Measurements from ENCODE around the gene NT5C1A. TPM values are rescaled to one million over a fixed set of nuclear protein-coding genes. Genes with fewer than 3 reads are reported as not detected.

The NT5C1A gene
- total RNA-seq, 2 donors from 2014 or later, result 0.91 TPM; not detected in 1

GRCh38 chr1:39690794-39691382 is 19.0 kb upstream of the NT5C1A start:
- 13% methylated on average over 28 of the region's 28 CpGs for WGBS
- no peak for TF ChIP-seq POLR2A (IDR thresholded peaks at IDR 0.05)
- TF ChIP-seq, protein P1, sequence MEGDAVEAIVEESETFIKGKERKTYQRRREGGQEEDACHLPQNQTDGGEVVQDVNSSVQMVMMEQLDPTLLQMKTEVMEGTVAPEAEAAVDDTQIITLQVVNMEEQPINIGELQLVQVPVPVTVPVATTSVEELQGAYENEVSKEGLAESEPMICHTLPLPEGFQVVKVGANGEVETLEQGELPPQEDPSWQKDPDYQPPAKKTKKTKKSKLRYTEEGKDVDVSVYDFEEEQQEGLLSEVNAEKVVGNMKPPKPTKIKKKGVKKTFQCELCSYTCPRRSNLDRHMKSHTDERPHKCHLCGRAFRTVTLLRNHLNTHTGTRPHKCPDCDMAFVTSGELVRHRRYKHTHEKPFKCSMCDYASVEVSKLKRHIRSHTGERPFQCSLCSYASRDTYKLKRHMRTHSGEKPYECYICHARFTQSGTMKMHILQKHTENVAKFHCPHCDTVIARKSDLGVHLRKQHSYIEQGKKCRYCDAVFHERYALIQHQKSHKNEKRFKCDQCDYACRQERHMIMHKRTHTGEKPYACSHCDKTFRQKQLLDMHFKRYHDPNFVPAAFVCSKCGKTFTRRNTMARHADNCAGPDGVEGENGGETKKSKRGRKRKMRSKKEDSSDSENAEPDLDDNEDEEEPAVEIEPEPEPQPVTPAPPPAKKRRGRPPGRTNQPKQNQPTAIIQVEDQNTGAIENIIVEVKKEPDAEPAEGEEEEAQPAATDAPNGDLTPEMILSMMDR (IDR thresholded peaks at IDR 0.05), result no peak
- TF ChIP-seq POLR2AphosphoS5 (IDR thresholded peaks at IDR 0.05), result no peak

DNA sequence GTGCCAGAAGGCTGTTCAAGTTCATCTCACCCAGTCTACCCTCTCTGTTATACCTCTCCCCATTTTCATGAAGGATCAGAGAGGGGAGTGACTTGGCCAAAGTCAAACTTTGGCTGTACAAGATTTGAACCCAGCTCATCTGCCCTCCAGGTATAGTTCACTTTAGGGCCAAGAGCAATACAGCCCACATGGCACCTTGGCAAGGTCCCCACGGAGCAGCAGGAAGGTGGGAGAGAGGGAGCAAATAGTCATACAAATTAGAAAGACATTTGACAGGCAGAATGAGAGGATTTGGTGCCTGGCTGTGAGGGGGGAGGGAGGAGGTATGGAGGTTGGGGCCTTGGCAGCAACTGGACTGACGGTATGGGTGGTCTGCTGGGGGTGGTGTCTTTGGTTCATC is 18.3 kb upstream of the NT5C1A start:
- no peak for DNase-seq (ENCODE audit: low spot score)
- Histone ChIP-seq H3K4me3 (no peak overlapping the region), H3K36me3 (no peaks in the 10 kb centered on the region), H3K27ac (no peak overlapping the region), H3K27me3 (replicated peaks; ENCODE audit: insufficient read depth) (no peaks in the 10 kb centered on the region), H3K4me1 (replicated peaks) (no peaks in the 10 kb centered on the region), H3K9me3 (no peaks in the 10 kb centered on the region)
- WGBS, result 36% methylated on average over 2 of the region's 2 CpGs
- TF ChIP-seq POLR2AphosphoS5 (IDR thresholded peaks at IDR 0.05) (no peak), POLR2A (IDR thresholded peaks at IDR 0.05) (no peak)
- TF ChIP-seq, protein P1 (IDR thresholded peaks at IDR 0.05), result no peak
- intact Hi-C loops (cut with DNase I), result no loop called here

More at GRCh38 chr1:39690794-39691382, 19.0 kb upstream of the NT5C1A start:
- Histone ChIP-seq H3K4me1 (replicated peaks) (no peaks in the 10 kb centered on the region), H3K27me3 (replicated peaks; ENCODE audit: insufficient read depth) (no peaks in the 10 kb centered on the region), H3K36me3 (no peaks in the 10 kb centered on the region), H3K4me3 (peak overlapping the region in 1 of 2 donors; percentile 23), H3K9me3 (no peaks in the 10 kb centered on the region), H3K27ac (no peak overlapping the region)
- no peak for DNase-seq (ENCODE audit: low spot score)
- intact Hi-C loops (cut with DNase I), result no loop called here

DNA sequence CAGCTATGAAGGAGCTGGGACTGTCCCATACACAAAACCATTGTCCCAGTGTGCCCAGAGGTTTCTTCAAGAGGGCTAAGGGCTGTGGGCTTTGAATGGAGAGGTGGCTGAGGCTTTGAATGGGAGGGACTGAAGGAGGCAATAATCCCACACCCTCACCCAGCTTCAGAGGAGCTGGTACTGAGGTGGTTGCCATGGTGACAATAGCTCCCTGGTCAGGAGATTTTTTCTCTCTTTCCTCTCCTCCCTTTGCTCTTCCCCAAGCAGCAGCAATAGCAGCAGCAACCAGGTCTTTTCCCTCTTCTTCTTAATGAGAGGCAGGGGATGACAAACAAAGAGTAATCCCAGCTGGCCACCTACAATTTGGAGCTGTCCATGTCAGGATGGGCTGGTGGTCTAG is 17.7 kb upstream of the NT5C1A start:
- no peak for TF ChIP-seq POLR2A (IDR thresholded peaks at IDR 0.05)
- H3K9me3 ChIP-seq, result no peaks in the 10 kb centered on the region
- intact Hi-C loops (cut with DNase I), result no loop called here
- no peaks in the 10 kb centered on the region for H3K36me3 ChIP-seq
- no peak overlapping the region for H3K27ac ChIP-seq
- H3K4me3 ChIP-seq, result no peak overlapping the region
- no peak for DNase-seq (ENCODE audit: low spot score)
- H3K27me3 ChIP-seq (replicated peaks; ENCODE audit: insufficient read depth), result no peaks in the 10 kb centered on the region
- no peaks in the 10 kb centered on the region for H3K4me1 ChIP-seq (replicated peaks)

DNA sequence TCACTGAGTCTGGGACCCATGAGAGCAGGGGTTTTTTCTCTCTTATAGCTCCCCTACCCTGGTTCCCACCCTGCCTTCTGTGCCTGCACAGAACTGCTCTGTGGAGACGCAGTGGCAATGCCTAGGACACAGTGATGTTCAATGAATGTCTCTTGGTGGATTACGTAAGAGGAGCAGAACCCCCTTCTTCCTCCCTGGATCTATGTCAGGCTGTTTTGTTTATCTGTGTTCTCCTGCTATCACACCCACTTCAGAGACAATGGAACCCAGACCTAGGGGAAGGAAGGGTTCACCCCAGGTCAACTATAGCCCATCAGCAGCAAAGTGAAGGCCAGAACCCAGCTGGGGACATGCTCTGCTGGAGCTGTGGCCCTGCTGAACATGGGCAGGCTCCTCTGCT is 17.3 kb upstream of the NT5C1A start:
- DNase-seq (ENCODE audit: low spot score), result no peak
- TF ChIP-seq, protein P1 (IDR thresholded peaks at IDR 0.05), result no peak
- no peak for TF ChIP-seq POLR2AphosphoS5 (IDR thresholded peaks at IDR 0.05)
- no peak for TF ChIP-seq POLR2A (IDR thresholded peaks at IDR 0.05)
- Histone ChIP-seq H3K27ac (no peak overlapping the region), H3K36me3 (no peaks in the 10 kb centered on the region), H3K9me3 (no peaks in the 10 kb centered on the region), H3K27me3 (replicated peaks; ENCODE audit: insufficient read depth) (no peaks in the 10 kb centered on the region), H3K4me1 (replicated peaks) (no peaks in the 10 kb centered on the region), H3K4me3 (no peak overlapping the region)
- intact Hi-C loops (cut with DNase I), result no loop called here
- 76% methylated on average over 2 of the region's 2 CpGs for WGBS

DNA sequence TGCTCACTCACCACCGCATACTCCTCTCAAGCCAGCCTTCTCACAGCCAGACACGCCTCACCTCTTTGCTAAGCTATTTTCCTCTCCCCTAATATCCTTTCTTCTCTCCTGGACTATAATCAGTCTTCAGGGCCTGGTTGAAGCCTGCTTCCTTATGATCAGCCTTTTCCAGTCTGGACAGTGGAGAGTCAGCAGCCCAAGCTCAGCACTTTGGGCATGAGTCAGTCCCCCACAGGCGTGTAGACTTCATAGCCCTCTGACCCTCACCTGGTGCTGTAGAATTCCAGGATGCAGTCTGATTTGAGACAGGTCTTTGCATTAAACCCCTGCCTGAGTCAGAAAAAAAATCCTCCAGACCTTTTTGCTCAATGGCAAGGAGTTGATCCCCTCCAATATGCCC is 16.8 kb upstream of the NT5C1A start:
- Histone ChIP-seq H3K4me3 (no peak overlapping the region), H3K9me3 (no peaks in the 10 kb centered on the region), H3K27me3 (replicated peaks; ENCODE audit: insufficient read depth) (no peaks in the 10 kb centered on the region), H3K36me3 (no peaks in the 10 kb centered on the region), H3K4me1 (replicated peaks) (no peaks in the 10 kb centered on the region), H3K27ac (no peak overlapping the region)
- no peak for DNase-seq (ENCODE audit: low spot score)
- 71% methylated on average over 3 of the region's 3 CpGs for WGBS
- intact Hi-C loops (cut with DNase I), result no loop called here
- TF ChIP-seq POLR2A (IDR thresholded peaks at IDR 0.05) (no peak), POLR2AphosphoS5 (IDR thresholded peaks at IDR 0.05) (no peak)
- TF ChIP-seq, protein P1 (IDR thresholded peaks at IDR 0.05), result no peak
